A673 (cell line): ENCODE data around the gene HID1. TPM values are rescaled to one million over a fixed set of nuclear protein-coding genes. Genes with fewer than 3 reads are reported as not detected.
A peak's percentile ranks its signal among the peaks of the same experiment; 100 is the strongest.

Source experiments
- BruUV-seq: library from RNA; stranded (reverse); fragments of 400-500 nt; replicated peaks from 2 replicates; lab custom pipeline; 2021; lab: Mats Ljungman, UMichigan
- CTCF ChIA-PET: fragments of 300-600 bp; sonication (Branson Sonifier 250); formaldehyde crosslinking; loops from one replicate; lab custom pipeline; 2022; ENCODE audit warnings: antibody characterized with exemption; lab: Charles Lee
- POLR2A ChIA-PET: fragments of 300-600 bp; sonication (Branson Sonifier 250); formaldehyde crosslinking; loops from one replicate; lab custom pipeline; 2022; ENCODE audit warnings: antibody characterized with exemption; ENCODE audit not compliant: low non-redundant PET; lab: Charles Lee
- DNase-seq: peaks from one replicate; pipeline ENCODE4 v3.0.0-alpha.2; 2015; ENCODE audit warnings: low spot score
- H3K27ac ChIP-seq: fragments of 200-600 bp; sonication (generic); 2 replicates; pipeline ENCODE4 v1.5.1; 2016; ENCODE audit warnings: mixed run types, low read depth, mild to moderate bottlenecking, mixed read lengths, antibody characterized with exemption, low read length; ENCODE audit not compliant: poor library complexity, severe bottlenecking
- H3K27me3 ChIP-seq: fragments of 200-600 bp; sonication (generic); replicated peaks from 2 replicates; pipeline ENCODE4 v1.6.1; 2017; ENCODE audit warnings: mixed run types, low read depth, mild to moderate bottlenecking, mixed read lengths, antibody characterized with exemption, low read length; ENCODE audit not compliant: insufficient read depth, poor library complexity
- H3K36me3 ChIP-seq: fragments of 200-600 bp; sonication (generic); 2 replicates; pipeline ENCODE4 v1.6.1; 2016; ENCODE audit warnings: mixed run types, mild to moderate bottlenecking, mixed read lengths, antibody characterized with exemption, low read length; ENCODE audit not compliant: insufficient read depth, poor library complexity, severe bottlenecking
- H3K4me1 ChIP-seq: fragments of 200-600 bp; sonication (generic); 2 replicates; pipeline ENCODE4 v1.6.1; 2017; ENCODE audit warnings: mixed run types, mild to moderate bottlenecking, mixed read lengths, antibody characterized with exemption, low read length; ENCODE audit not compliant: insufficient read depth, poor library complexity, severe bottlenecking
- H3K4me3 ChIP-seq: fragments of 200-600 bp; sonication (generic); 2 replicates; pipeline ENCODE4 v1.5.1; 2016; ENCODE audit warnings: low read depth, mixed run types, mild to moderate bottlenecking, mixed read lengths, low read length; ENCODE audit not compliant: poor library complexity, severe bottlenecking
- H3K9me3 ChIP-seq: fragments of 200-600 bp; sonication (generic); 2 replicates; pipeline ENCODE4 v1.6.1; 2016; ENCODE audit warnings: mixed run types, low read depth, mild to moderate bottlenecking, mixed read lengths, antibody characterized with exemption, low read length; ENCODE audit not compliant: poor library complexity, severe bottlenecking
- CTCF ChIP-seq: fragments of 300-800, 200-600 bp; sonication (generic); conservative IDR thresholded peaks from 2 replicates; pipeline ENCODE4 v1.5.1; 2017; ENCODE audit warnings: low read depth, mild to moderate bottlenecking, antibody characterized with exemption, low read length, moderate library complexity, mixed read lengths
- EZH2 ChIP-seq: fragments of 200-600 bp; sonication (generic); IDR thresholded peaks from 2 replicates; pipeline ENCODE4 v1.6.1; 2017; ENCODE audit warnings: borderline replicate concordance, low read depth, mild to moderate bottlenecking, mixed read lengths, antibody characterized with exemption, low read length; ENCODE audit not compliant: poor library complexity, severe bottlenecking
- intact Hi-C: fragments of 100-400 bp; cut with micrococcal nuclease; formaldehyde crosslinking; loops from one replicate; pipeline ENCODE4 v1.10.0; 2022; ENCODE audit not compliant: unreplicated experiment
- total RNA-seq: library from RNA; stranded (reverse); gene quantifications from 2 replicates; pipeline ENCODE4 v1.2.3, GENCODE V29; 2021

Gene HID1
- total RNA-seq, 1 experiment from 2014 or later: 1.2 TPM

GRCh38 chr17:74972973-74973328, 392 bp upstream of the HID1 start:
- H3K9me3 ChIP-seq: no peaks in the 10 kb centered on the region
- H3K4me1 ChIP-seq: no peaks in the 10 kb centered on the region
- POLR2A ChIA-PET: interaction anchor here (0.6 to 0.7 kb wide), 2 partner anchors 10 to 39 kb away, joined by 4 to 13 read pairs; partner anchors contain the start of gene MRPL58
- intact Hi-C loops: no loop called here
- no TSS peak for BruUV-seq
- no peak overlapping the region for H3K27ac ChIP-seq
- DNase-seq: no peak
- CTCF ChIA-PET: interaction anchor here (0.6 to 1.2 kb wide), 3 partner anchors 12 to 810 kb away, joined by 3 to 11 read pairs (median 3); partner anchors contain the start of gene CDR2L
- no peak for TF ChIP-seq EZH2
- TF ChIP-seq CTCF: no peak
- no peaks in the 10 kb centered on the region for H3K36me3 ChIP-seq
- peaks cover 5% of the 10 kb centered on the region for H3K27me3 ChIP-seq
- H3K4me3 ChIP-seq: peak overlapping the region; percentile 56

- Histone ChIP-seq H3K4me1 (no peaks in the 10 kb centered on the region), H3K4me3 (peak overlapping the region; percentile 56), H3K27ac (no peak overlapping the region), H3K27me3 (peaks cover 5% of the 10 kb centered on the region), H3K9me3 (no peaks in the 10 kb centered on the region), H3K36me3 (no peaks in the 10 kb centered on the region)
- TF ChIP-seq CTCF (no peak), EZH2 (no peak)
- no TSS peak for BruUV-seq
- intact Hi-C loops: no loop called here
- ChIA-PET POLR2A (interaction anchor here (0.6 kb wide), 1 partner anchor 199 kb away, joined by 3 read pairs; no protein-coding TSS in a partner anchor), CTCF (interaction anchor here (1.2 kb wide), 1 partner anchor 11 kb away, joined by 11 read pairs; no protein-coding TSS in a partner anchor)
- DNase-seq: no peak
Observed at GRCh38 chr17:74971842-74972106, 785 bp downstream of the HID1 start.

GRCh38 chr17:74971069-74971841, 1.3 kb downstream of the HID1 start:
- intact Hi-C loops: no loop called here
- no peak for TF ChIP-seq CTCF
- TF ChIP-seq EZH2: no peak
- no peak overlapping the region for H3K27ac ChIP-seq
- DNase-seq: no peak
- BruUV-seq: no TSS peak
- ChIA-PET POLR2A (interaction anchor here (0.6 kb wide), 1 partner anchor 200 kb away, joined by 3 read pairs; no protein-coding TSS in a partner anchor), CTCF (interaction anchor here (1.1 kb wide), 1 partner anchor 13 kb away, joined by 3 read pairs; no protein-coding TSS in a partner anchor)
- H3K27me3 ChIP-seq: peaks cover 5% of the 10 kb centered on the region
- no peaks in the 10 kb centered on the region for H3K36me3 ChIP-seq
- peak overlapping the region; percentile 56 for H3K4me3 ChIP-seq
- H3K4me1 ChIP-seq: no peaks in the 10 kb centered on the region
- H3K9me3 ChIP-seq: no peaks in the 10 kb centered on the region
